Anterior cingulate cortex (tissue), 58 donors: ENCODE data around the gene RAB40C.

ENCODE experiments used
- DNase-seq, 58 donors: peaks; one replicate each; lab custom pipeline; 2025; lab: John Stamatoyannopoulos, UW

RAB40C gene

GRCh38 chr16:558298-559020 is 31.4 kb upstream of the RAB40C start:
- DNase-seq, result no peak

- no peak for DNase-seq
Observed at GRCh38 chr16:559021-559380, 30.9 kb upstream of the RAB40C start.

GRCh38 chr16:559411-560203 is 30.3 kb upstream of the RAB40C start:
- no peak for DNase-seq

- DNase-seq, result no peak
Observed at GRCh38 chr16:560204-560700, 29.6 kb upstream of the RAB40C start, which contains the start of gene PRR35. PRR35 (plus strand) TSS chr16:560394; CDS start chr16:563295, 2,901 bp downstream.

GRCh38 chr16:560701-561412 is 29.0 kb upstream of the RAB40C start:
- DNase-seq, result no peak

- DNase-seq, result no peak
Observed at GRCh38 chr16:561413-561794, 28.5 kb upstream of the RAB40C start.

GRCh38 chr16:561957-562938 is 27.6 kb upstream of the RAB40C start:
- DNase-seq, result no peak

GRCh38 chr16:563072-563644 is 26.7 kb upstream of the RAB40C start:
- DNase-seq, result no peak

- no peak for DNase-seq
Observed at GRCh38 chr16:564690-565418, 25.0 kb upstream of the RAB40C start.

GRCh38 chr16:565419-566330 is 24.2 kb upstream of the RAB40C start:
- DNase-seq, result peak in 1 of 58 donors; percentile 3

- peak in 7 of 58 donors; percentile 1 to 26 (median 20) for DNase-seq
Observed at GRCh38 chr16:566475-567372, 23.1 kb upstream of the RAB40C start, which contains the start of gene NHLRC4. NHLRC4 (plus strand) TSS chr16:567005; CDS start chr16:568048, 1,043 bp downstream.

- no peak for DNase-seq
Observed at GRCh38 chr16:567373-568256, 22.3 kb upstream of the RAB40C start.

- DNase-seq, result no peak
Observed at GRCh38 chr16:568401-569258, 21.2 kb upstream of the RAB40C start.

GRCh38 chr16:569445-570254 is 20.2 kb upstream of the RAB40C start, which contains the start of gene PIGQ:
PIGQ (plus strand) TSS chr16:569968; CDS start chr16:574075, 4,107 bp downstream.
- DNase-seq, result peak in 55 of 58 donors; percentile 15 to 84 (median 55)
